Measurements from ENCODE around the gene VIPR2.

DNA sequence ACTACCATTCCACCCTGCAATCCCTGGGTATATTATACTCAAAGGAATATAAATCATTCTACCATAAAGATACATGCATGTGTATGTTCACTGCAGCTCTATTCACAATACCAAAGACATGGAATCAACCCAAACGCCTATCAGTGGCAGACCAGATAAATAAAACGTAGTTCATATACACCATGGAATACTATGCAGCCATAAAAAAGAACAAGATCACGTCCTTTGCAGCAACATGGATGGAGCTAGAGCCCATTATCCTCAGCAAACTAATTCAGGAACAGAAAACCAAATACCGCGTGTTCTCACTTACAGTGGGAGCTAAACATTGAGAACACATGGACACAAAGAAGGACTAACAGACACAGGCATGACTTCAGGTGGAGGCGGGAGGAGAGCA is 150.0 kb downstream of the VIPR2 start:
- TF ChIP-seq, protein P1, sequence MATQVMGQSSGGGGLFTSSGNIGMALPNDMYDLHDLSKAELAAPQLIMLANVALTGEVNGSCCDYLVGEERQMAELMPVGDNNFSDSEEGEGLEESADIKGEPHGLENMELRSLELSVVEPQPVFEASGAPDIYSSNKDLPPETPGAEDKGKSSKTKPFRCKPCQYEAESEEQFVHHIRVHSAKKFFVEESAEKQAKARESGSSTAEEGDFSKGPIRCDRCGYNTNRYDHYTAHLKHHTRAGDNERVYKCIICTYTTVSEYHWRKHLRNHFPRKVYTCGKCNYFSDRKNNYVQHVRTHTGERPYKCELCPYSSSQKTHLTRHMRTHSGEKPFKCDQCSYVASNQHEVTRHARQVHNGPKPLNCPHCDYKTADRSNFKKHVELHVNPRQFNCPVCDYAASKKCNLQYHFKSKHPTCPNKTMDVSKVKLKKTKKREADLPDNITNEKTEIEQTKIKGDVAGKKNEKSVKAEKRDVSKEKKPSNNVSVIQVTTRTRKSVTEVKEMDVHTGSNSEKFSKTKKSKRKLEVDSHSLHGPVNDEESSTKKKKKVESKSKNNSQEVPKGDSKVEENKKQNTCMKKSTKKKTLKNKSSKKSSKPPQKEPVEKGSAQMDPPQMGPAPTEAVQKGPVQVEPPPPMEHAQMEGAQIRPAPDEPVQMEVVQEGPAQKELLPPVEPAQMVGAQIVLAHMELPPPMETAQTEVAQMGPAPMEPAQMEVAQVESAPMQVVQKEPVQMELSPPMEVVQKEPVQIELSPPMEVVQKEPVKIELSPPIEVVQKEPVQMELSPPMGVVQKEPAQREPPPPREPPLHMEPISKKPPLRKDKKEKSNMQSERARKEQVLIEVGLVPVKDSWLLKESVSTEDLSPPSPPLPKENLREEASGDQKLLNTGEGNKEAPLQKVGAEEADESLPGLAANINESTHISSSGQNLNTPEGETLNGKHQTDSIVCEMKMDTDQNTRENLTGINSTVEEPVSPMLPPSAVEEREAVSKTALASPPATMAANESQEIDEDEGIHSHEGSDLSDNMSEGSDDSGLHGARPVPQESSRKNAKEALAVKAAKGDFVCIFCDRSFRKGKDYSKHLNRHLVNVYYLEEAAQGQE (IDR thresholded peaks at IDR 0.05; ENCODE audit: unreplicated experiment) = no peak
- TF ChIP-seq JUNB (IDR thresholded peaks at IDR 0.05; ENCODE audit: unreplicated experiment) (no peak), EZH2phosphoT487 (IDR thresholded peaks at IDR 0.05; ENCODE audit: unreplicated experiment) (no peak), CREB1 (CRISPR knock-in tag; IDR thresholded peaks at IDR 0.05; ENCODE audit: low read depth) (no peak), EZH2 (IDR thresholded peaks at IDR 0.05; ENCODE audit: low read depth, unreplicated experiment) (no peak), POLR2AphosphoS5 (IDR thresholded peaks at IDR 0.05; ENCODE audit: low read depth) (no peak)
- TF ChIP-seq, protein P2, sequence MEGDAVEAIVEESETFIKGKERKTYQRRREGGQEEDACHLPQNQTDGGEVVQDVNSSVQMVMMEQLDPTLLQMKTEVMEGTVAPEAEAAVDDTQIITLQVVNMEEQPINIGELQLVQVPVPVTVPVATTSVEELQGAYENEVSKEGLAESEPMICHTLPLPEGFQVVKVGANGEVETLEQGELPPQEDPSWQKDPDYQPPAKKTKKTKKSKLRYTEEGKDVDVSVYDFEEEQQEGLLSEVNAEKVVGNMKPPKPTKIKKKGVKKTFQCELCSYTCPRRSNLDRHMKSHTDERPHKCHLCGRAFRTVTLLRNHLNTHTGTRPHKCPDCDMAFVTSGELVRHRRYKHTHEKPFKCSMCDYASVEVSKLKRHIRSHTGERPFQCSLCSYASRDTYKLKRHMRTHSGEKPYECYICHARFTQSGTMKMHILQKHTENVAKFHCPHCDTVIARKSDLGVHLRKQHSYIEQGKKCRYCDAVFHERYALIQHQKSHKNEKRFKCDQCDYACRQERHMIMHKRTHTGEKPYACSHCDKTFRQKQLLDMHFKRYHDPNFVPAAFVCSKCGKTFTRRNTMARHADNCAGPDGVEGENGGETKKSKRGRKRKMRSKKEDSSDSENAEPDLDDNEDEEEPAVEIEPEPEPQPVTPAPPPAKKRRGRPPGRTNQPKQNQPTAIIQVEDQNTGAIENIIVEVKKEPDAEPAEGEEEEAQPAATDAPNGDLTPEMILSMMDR (conservative IDR thresholded peaks at IDR 0.05; ENCODE audit: low read depth in 2 of 2) = no peak

All from GM23338 (cell line).